Epidermal melanocyte (primary cell): Measurements from ENCODE around the gene RAPGEF2.

Experiments used
- DNase-seq: peaks from one replicate; pipeline ENCODE4 v3.0.0; 2011; ENCODE audit warnings: low spot score; ENCODE audit not compliant: insufficient read length

Gene RAPGEF2

DNA sequence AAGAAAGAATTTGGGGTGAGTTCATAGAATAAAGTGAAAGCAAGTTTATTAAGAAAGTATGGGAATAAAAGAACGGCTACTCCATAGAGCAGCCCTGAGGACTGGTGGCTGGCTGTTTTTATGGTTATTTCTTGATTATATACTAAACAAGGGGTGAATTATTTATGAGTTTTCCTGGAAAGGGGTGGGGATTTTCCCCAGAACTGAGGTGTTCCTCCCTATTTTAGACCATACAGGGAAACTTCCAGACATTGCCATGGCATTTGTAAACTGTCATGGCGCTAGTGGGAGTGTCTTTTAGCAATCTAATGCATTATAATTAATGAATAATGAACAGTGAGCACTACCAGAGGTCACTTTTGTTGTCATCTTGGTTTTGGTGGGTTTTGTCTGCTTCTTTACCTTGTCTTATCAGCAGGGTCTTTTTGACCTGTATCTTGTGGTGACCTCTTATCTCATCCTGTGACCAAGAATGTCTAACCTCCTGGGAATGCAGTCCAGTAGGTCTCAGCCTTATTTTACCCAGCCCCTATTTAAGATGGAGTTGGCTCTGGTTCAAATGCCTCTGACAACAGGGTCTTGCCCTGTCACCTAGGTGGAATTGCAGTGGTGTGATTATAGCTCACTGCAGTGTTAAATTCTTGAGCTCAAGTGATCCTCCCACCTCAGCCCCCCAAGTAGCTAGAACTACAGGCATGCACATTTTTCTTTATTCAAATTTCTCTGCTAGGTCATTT lies 27.1 kb downstream of the RAPGEF2 start:
- no peak for DNase-seq

DNA sequence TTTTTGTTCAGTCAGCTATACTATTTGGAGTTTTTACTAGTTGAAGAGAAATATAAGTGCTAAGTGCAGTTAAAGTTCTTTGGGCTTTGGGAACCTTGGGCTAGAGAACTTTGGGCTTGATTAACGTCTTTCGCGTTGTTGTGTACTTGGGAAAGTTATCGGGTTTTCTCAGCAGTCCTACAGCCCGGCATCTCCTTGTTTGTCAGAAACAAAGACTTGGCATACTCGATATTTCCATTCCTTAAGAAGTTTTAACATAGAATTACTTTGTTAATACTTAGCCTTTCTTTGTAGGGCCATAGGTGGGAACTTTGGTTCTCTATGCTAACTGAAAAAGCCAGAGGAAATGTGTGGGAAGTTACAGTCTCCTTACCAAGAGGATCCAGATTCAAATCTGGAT lies 28.7 kb downstream of the RAPGEF2 start:
- DNase-seq = no peak

DNA sequence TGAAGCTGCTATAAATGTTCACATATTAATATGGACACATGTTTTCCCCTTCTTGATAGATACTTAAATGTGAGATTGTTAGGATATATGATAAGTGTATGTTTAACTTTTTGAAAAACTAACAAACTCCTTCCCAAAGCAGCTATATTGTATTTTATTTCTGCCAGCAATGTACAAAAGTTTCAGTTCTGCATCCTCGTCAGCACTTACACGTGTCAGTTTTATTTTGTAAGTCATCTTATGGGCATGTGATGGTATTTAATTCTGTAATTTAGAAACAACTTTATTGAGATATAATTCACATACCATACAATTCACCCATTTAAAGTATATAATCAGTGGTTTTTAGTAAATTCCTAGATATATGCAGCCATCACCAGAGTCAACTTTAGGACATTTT lies 31.6 kb downstream of the RAPGEF2 start:
- DNase-seq = no peak

DNA sequence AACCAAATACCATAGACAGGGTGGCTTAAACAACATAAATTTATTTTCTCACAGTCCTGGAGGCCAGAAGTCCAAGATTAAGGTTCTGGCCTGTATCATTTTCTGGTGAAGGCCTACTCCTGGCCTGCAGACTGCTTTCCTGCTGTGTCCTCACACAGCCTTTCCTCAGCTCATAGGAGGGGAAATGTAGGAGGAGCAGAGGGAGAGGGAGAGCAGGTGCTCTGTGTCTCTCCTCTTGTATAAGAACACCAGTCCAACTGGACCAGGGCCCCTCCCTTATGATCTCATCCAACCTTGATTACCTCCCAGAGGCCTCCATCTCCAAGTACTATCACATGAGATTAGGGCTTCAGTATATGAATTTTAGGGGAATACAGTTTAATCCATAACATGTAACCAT lies 34.3 kb downstream of the RAPGEF2 start:
- DNase-seq = no peak

DNA sequence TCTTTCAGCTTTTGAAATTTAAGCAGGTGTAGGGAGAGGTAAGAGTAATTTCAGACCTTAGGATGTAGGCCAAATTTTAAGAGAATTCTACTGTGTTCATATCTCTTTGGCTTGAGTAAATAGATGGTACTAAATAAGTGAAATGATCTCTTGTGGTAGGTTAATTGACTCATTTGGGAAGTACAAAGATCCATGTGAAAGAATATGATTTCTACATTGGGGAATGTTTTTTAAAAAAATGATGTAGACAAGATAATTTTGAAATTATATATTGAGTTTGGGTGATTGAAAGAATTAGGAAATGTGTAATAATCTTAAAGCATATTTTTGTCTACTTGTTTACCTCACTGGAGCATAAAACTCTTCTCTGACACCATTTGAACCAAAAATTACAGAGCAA lies 35.6 kb downstream of the RAPGEF2 start:
- DNase-seq = no peak

DNA sequence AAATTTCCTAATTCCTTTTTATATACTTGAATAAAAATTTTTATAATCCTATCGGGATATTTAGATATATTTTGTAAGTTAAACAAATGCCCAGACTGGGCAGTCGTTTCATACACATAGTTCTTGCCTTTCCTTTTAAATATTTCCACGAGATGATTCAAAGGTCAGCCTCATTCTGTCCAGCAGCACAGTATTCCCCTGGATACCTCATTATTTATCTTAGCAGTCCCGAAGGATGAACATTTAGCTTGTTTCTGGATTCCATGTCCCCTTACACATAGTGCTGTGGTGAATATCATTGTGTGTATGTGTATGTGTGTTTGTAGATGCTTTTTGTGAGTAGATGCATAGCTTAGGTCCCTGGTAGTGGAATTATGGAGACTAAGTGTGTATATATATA lies 38.3 kb downstream of the RAPGEF2 start:
- DNase-seq = no peak

DNA sequence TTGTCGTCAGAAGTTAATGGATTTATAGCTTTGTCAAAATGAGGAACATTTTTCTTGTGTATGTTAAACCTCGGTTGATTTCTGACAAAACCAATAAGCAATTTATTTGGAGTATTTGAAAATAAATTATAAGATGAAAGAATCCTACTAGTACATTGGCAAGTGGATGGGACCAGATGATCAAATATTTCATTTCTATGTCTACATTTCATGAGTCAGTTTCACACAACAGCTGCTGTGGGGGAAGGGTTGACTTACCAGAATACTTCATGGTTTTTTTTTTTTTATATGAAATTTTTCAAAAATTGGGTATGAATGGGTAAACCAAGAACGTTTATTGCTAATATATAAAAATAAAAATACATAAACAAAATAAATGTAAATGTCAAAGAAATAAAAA lies 39.4 kb downstream of the RAPGEF2 start:
- no peak for DNase-seq

DNA sequence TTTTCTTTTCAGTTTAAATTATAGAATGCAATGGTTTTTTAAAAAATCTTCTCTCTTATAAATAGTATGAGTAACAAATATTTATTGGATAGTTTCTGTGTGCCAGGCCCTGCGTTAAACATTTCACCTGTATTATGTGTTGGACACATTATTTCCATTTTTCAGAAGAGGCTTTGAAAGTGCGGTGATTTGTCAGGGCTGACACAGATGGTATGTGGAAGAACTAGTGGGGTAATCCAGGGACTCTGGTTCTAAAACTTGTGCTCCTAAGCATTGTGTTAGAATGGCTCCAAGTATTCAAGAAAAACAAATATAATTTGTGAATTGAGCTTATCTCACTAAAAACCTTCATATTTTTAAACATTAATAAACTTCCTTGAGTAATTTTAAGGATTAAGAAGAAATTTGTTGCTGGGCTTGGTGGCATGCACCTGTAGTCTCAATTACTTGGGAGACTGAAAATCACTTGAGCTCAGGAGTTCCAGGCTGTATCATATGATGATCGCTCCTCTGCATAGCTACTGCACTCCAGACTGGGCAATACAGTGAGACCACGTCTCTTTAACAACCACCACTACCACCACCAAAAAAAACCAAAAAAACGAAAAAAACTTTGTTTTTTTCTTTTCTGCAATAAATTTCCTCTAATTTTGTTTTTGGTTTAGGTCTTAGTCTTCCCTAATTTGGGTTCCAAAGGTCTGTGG lies 40.0 kb downstream of the RAPGEF2 start:
- DNase-seq = no peak

DNA sequence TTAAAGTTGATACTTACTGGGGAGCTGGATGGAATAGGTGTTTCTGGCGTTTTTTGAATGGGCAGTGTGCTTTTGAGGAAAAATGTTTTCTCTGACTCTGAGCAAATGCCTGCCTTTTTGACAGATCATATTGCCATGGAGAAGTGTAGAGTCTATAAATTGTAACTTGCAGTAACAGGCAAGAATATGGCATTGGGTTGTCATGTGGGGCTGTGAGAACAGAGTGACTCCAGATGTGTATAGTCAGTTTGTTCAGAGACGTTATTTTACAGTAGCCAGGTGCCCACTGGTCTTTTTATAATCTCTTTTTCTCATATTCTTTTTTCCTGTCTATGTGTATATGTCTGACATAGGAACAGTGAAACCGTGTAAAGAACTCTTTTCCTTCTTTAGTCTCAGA lies 40.8 kb downstream of the RAPGEF2 start:
- no peak for DNase-seq

DNA sequence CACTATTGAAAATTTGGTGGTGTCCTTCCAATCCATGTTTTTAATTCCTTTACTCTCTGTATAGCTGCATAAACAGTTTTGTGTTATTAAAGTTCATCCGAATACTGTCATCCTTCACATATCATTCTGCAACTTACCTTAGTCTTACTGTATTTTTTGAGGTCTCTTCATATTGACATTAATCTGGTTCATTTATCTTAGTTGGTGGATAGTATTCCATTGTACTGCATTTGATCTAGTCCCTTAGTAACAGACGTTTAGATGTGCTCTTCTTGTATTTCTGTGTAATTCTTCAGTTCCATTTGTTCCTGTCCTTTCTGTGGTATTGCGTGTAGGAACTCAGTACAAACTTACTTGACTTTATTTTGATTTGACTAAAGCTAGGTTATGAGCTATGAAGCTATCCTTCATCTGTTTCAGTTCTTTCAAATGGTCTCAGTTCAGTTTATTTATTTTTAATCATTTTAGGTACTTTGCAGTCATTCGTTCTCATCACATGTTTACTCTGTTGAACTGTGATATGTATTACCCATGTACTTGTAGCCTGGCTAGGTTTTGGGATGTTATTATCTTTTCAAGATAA lies 41.3 kb downstream of the RAPGEF2 start:
- no peak for DNase-seq

DNA sequence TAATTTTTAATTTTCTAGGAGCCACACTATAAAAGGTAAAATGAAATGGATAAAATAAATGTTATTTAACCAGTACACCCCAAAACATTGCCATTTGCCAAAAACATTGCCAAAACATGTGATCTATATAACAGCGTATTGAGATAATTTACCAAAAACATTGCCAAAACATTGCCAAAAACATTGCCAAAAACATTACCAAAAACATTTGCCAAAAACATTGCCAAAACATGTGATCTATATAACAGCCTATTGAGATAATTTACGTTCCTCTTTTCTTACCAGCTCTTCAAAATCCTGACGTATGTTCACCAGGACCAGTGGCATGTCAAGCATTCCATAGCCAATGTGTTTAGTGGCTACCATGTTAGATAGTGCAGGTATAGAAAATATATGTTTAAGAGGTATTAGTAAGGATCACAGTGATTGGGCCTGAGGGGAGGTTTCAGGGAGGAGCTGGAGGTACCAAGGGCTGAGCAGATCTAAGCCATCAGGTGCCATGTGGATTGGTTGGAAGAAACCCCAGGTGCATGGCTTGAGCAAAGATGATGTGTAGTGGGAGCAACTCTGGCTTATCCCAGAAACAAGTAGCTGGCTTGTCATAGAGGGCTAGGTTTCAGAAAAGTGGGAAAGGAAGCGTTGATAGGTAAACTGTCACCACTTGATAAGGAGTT lies 42.6 kb downstream of the RAPGEF2 start:
- DNase-seq = no peak

DNA sequence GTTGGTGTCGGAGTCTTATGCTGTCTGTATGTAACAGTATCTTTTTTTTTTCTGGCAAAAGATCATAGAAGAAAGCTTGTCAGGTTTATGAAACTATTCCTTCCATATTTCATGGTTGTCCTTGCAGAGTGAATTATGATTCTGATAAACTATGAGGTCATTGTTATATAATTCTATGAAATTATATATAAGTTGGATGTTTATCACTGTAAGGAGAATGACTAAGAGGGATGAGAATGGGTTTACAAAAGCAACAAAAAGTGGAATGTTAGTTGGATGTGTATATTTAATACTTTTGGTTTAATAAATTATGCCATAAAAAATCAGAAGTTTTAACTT lies 43.1 kb downstream of the RAPGEF2 start:
- no peak for DNase-seq

DNA sequence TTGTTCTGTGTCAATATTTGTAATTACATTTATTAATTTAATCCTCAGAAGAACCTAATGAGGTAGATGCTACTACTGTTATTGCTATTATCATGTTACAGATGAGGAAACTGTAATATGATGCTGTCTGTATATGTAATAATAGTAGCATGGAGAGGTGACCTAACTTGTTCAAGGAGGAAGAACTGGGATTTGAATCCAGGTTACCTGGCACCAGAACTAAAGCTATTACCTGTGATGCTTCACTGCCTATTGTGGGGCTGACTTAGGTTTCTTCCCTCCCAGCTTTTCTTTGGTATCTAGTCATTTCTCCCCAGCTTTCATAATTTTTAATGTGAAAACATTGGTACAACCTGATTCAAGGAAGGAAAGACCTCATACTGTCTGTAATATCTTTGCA lies 43.6 kb downstream of the RAPGEF2 start:
- no peak for DNase-seq

DNA sequence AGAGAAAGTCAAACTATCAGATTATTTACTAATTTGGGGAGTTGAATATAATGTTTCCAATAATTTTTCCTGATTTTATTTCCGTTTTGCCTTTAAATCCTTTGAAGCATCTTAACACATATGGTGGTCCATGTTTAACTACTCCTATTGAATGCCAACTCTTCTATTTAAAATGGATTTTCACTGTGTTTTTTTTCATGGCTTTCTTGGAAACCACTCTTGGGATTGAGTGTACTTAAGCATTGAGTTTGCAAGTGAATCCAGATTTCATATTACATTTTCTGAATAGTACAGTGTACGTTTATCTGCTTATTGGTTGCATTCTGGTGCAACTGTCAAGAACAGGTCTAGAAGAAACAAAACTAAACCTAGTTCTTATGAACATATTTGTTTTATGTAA lies 45.6 kb downstream of the RAPGEF2 start:
- DNase-seq = no peak

DNA sequence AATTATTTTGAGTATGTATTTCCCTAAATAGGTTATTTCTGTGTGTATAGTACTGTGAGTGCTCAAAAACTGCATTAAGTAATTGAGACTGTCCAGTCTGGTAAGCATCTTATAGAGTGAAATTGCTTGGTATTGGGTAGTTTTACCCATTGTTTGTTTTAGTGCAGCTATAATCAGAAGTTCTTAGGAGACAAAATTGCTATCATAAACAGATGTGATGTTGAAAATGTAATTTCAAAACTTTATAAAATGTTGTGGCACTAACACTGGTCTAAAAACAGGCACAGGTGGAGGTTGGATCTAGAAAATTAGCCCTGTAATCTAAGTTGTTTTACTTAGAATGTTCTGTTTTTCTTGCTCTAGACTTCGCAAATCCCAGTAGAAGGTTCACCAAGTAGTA lies 46.8 kb downstream of the RAPGEF2 start:
- no peak for DNase-seq

DNA sequence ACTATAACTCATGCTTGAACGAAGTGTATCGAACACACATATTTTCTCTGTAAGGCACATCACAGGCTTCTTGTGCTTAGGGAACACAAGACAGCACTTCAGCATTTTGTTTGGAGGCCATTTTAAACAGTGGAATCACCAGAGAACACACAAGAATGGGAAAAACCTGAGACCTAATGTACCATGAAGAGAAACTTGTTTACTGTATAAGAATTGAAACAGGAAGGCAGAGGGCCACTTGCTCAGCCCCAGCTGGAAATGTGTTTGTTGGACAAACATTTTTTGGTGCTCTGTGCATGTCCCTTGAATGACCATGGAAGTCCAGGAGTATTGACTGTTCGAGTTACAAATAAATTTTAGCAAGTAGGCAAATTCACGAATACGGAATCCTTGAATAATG lies 47.5 kb downstream of the RAPGEF2 start:
- no peak for DNase-seq

DNA sequence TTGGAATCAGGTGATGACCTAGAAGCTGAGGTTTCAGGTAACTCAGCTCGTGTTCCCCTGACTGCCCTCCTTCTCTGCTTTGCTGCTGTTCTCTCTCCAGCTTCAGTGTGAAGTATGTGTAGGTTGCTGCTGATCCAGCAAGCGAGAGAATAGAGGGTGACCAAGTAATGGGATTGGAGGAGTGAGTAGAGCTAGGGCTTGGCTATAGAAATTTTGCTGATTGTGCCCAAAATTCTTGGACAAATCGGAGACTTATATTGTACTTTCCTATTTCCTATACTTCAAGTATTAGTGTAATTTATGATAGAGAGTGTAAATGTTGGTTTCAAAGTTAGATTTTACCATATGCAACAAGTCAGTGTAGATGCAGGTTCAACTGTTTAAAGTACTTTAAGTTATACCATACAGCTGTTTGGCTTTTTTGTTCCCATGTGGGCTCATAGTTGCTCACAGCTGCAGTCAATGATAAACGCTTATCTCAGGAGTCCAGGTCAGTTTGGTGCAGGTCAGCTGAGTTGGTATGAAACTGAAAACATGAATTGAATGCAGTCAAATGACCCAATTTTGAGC lies 48.0 kb downstream of the RAPGEF2 start:
- no peak for DNase-seq

DNA sequence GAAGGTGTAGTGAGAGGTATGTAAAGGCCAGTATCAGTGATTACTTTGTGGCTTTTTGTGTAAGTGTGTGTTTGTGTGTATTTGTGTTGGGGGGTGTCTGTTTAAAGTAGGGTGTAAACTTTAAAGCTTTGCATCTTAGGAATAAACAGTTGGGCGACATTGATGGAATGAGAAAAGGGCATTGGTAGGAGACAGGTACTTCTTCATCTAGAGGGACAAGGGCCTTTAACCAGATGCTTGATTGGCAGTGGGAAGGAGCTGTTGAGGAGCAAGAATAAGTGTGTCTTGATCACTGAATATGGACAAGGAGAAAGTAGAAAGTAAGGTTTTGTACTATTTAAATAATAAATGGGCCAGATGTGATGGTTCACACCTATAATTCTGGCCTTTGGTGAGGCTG lies 48.8 kb downstream of the RAPGEF2 start:
- DNase-seq = no peak

DNA sequence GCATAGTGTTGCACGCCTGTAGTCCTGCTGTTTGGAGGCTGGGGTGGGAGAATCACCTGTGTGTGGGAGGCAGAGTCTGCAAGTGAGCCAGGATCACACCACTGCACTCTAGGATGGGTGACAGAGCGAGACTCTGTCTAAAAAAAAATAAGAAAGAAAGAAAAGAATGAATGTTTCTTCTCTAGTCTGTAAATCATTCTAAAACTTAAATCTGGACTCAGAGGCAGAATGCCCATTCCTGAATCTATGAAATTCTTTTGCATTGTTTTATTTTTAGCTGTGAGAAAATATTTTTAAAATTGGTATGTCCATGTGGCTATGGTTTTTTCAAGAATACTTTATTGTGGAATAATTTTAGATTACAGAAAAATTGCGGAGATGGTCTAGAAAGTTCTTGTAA lies 49.3 kb downstream of the RAPGEF2 start:
- DNase-seq = no peak

DNA sequence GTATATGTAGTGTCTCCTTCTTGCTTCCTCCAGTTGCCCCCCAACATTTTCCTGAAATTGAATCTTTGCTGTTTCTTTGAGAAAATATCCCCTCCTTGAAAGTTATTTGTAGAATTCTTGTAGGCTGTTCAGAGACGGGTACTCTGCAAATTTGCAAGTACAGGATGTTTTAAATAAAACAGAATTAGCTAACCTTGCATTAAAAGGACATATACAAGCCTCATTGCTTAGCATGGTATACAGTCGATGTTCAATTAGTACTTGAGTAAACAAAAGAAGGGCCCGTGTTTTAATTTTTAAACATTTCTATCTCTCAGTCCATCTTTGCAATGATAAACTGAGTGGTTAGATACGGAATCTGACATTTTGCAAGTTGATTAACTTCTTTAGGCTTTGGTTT lies 50.8 kb downstream of the RAPGEF2 start:
- no peak for DNase-seq

DNA sequence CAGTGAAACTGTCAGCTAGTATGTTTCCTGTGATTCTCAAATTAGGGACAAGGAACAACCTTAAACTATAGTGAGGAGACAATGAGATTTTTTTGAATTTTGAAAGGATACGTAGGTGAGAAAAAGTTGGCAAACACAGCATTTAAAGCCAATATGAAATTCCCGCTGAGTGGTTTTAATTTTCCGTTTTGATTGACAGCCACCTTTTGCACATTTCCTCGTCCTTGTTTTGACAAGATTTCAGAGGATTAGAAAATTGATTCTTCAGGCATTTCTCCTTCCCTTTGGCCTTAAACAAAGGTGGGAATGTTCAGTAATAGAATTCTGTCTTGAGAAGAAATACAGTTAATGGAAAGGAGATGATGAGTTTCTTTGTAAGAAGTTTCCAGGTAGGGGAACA lies 52.2 kb downstream of the RAPGEF2 start:
- DNase-seq = no peak

DNA sequence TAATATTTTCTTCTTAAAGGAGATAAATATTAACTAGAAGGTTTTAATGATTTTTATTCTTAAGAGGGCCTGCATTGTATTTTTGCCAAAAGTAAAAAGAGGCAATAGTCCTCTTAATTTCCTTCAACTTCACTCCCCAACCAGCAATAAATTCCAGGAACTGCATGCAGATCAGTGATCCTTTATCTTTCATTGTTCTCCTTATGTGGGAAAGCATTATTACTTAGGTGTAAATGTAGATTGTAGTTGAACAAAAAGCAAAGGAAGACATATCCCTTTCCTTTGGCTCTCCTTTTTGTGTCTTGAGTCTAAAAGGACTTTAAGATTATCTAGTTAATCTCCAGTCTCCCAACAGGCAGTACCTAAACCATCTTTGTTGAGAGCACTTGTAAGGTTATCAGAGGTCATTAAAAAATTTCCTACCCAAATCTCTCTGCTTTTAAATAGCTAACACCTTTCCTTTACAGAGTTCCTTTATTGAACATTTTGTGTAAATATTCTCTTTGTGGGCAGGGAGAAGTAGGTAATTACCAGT lies 55.3 kb downstream of the RAPGEF2 start:
- DNase-seq = no peak
